Measurements from ENCODE around the gene CCDC92B.

- no peak for TF ChIP-seq CTCF (IDR thresholded peaks at IDR 0.05)
- TF ChIP-seq ZFX (IDR thresholded peaks at IDR 0.05; ENCODE audit: borderline replicate concordance) = no peak
Observed at GRCh38 chr17:2792366-2793169, 43.1 kb upstream of the CCDC92B start.

Data from 22Rv1 (cell line).